Spleen (tissue), 7 donors: ENCODE results near the gene CORIN.

Source experiments
- POLR2A ChIP-seq, 3 donors: fragments of 450-650 bp; IDR thresholded peaks; one replicate each; pipeline ENCODE4 v1.5.1; 2017; ENCODE audit warnings: antibody characterized with exemption in 3 of 3, mild to moderate bottlenecking in 1 of 3
- POLR2AphosphoS5 ChIP-seq, 3 donors: sonication (generic); formaldehyde crosslinking; IDR thresholded peaks; one replicate each; pipeline ENCODE4 v1.5.1; 2017; ENCODE audit warnings: antibody characterized with exemption in 3 of 3
- TF ChIP-seq, protein P1 (sequence below), 11 experiments: fragments of 200-600 bp in 7 of 11; fragments of 450-650 bp in 4 of 11; sonication (generic) in 4 of 11; IDR thresholded peaks in 8 of 11; conservative IDR thresholded peaks in 3 of 11; 1 replicate in 7 of 11; 2 replicates in 4 of 11; pipeline versions ENCODE4 v1.4.0 to v1.8.0; 2016 to 2021; ENCODE audit warnings: antibody characterized with exemption in 11 of 11, inconsistent platforms in 4 of 11, mild to moderate bottlenecking in 1 of 11
- donor health status: DM: no; HTN: no; CAD: no; lungs with moderate emphysema.
- donor health status: DM: no; HTN: no; CAD: no.
- donor health status: DM: no; HTN: no; CAD: no.

DNA sequence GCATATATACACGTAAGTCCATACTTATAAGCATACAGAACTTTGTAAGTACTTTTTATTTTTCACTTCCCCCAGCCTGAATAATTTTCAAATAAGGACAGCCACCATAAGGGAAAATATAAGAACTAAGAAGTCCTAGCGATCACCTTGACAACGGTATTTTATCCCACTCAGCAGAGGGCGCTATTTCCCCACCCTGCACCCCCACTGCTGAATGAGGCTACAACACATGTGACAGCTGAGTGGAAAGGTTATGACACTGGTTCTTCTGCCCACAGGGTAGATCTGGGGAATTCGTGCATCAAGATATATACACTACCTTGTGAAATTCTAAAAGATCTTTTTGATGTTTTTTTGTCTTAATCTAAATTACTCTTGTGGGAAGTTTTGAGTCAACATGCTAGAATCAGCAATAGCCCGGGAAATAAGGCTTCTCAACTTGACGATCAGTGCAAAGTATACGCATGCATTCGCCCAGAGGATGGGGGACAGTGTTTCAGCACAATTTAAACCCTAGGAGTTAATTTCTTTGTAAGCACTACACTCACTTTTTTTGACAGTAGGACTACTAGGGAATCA lies 151.5 kb downstream of the CORIN start:
- TF ChIP-seq, protein P1, sequence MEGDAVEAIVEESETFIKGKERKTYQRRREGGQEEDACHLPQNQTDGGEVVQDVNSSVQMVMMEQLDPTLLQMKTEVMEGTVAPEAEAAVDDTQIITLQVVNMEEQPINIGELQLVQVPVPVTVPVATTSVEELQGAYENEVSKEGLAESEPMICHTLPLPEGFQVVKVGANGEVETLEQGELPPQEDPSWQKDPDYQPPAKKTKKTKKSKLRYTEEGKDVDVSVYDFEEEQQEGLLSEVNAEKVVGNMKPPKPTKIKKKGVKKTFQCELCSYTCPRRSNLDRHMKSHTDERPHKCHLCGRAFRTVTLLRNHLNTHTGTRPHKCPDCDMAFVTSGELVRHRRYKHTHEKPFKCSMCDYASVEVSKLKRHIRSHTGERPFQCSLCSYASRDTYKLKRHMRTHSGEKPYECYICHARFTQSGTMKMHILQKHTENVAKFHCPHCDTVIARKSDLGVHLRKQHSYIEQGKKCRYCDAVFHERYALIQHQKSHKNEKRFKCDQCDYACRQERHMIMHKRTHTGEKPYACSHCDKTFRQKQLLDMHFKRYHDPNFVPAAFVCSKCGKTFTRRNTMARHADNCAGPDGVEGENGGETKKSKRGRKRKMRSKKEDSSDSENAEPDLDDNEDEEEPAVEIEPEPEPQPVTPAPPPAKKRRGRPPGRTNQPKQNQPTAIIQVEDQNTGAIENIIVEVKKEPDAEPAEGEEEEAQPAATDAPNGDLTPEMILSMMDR (IDR thresholded peaks at IDR 0.05 in 8 of 11, conservative IDR thresholded peaks at IDR 0.05 in 3 of 11) = peak in 10 of 11 experiments; percentile 32 to 67 (median 58)
- TF ChIP-seq POLR2AphosphoS5 (IDR thresholded peaks at IDR 0.05) (no peak), POLR2A (IDR thresholded peaks at IDR 0.05) (no peak)
